Endothelial cell (in vitro differentiated cells): ENCODE data around the gene KIAA0753. TPM values are rescaled to one million over a fixed set of nuclear protein-coding genes. Genes with fewer than 3 reads are reported as not detected.
A peak's percentile ranks its signal among the peaks of the same experiment; 100 is the strongest.
"Not testable (repeated sequence)": the region's sequence is repeated elsewhere in the genome, so short reads cannot be mapped to it uniquely, and the experiment has no call there.

Source experiments
- DNase-seq: peaks from one replicate; pipeline ENCODE4 v3.0.0; 2021; ENCODE audit warnings: low spot score
- H3K27ac Mint-ChIP-seq: one replicate; pipeline ENCODE4 v1.8.0; 2021; ENCODE audit warnings: mixed read lengths, inconsistent platforms; ENCODE audit not compliant: unreplicated experiment
- H3K27me3 Mint-ChIP-seq: one replicate; pipeline ENCODE4 v1.8.0; 2021; ENCODE audit warnings: mild to moderate bottlenecking, moderate library complexity, mixed read lengths, inconsistent platforms; ENCODE audit not compliant: unreplicated experiment
- H3K36me3 Mint-ChIP-seq: one replicate; pipeline ENCODE4 v1.8.0; 2021; ENCODE audit warnings: mild to moderate bottlenecking, low read depth, mixed read lengths, inconsistent platforms; ENCODE audit not compliant: unreplicated experiment
- H3K4me1 Mint-ChIP-seq: one replicate; pipeline ENCODE4 v1.8.0; 2021; ENCODE audit warnings: mild to moderate bottlenecking, mixed read lengths, inconsistent platforms; ENCODE audit not compliant: unreplicated experiment
- H3K4me3 Mint-ChIP-seq: one replicate; pipeline ENCODE4 v1.8.0; 2021; ENCODE audit warnings: mild to moderate bottlenecking, mixed read lengths, inconsistent platforms; ENCODE audit not compliant: unreplicated experiment
- H3K9me3 Mint-ChIP-seq: one replicate; pipeline ENCODE4 v1.8.0; 2021; ENCODE audit warnings: mixed read lengths, inconsistent platforms; ENCODE audit not compliant: unreplicated experiment
- total RNA-seq: library from RNA; stranded (reverse); fragmentation: NEBNext Ultra II Directional; extraction: Animal tissue kit (Norgen Biotek cat#: 25700); gene quantifications from one replicate; pipeline ENCODE4 v1.2.1, GENCODE V29; 2021; ENCODE audit not compliant: unreplicated experiment
- TF ChIP-seq, protein P1 (sequence below): fragments of 200-600 bp; sonication (generic); IDR thresholded peaks from one replicate; pipeline ENCODE4 v1.5.0; 2021; ENCODE audit warnings: antibody characterized with exemption; ENCODE audit not compliant: unreplicated experiment

KIAA0753 gene
- total RNA-seq, 1 donor from 2014 or later: 22.6 TPM

DNA sequence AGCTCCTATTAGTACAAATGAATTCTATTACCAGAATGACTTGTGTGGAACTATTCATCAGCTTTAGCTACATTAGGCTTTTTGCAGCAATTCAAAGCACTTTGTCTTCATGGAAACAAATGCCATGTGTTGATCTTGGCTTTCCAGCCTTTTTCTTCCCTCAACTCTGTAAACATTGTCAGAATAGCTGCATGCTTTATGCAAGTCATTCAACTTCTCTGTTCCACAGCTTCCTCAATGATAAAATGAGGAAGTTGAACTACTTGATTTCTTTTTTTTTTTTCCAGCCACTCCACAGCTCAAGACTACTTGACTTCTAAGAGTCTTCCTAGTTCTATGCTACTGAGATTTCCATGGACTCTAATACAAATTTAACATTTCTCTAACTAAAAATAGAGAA is 41.1 kb downstream of the KIAA0753 start:
- Mint-ChIP-seq H3K27ac (peak overlapping the region; percentile 73), H3K4me3 (peak overlapping the region; percentile 50), H3K27me3 (peaks cover 2% of the 10 kb centered on the region), H3K9me3 (no peaks in the 10 kb centered on the region), H3K4me1 (peaks cover 26% of the 10 kb centered on the region), H3K36me3 (peaks cover 19% of the 10 kb centered on the region)
- DNase-seq: no peak
- TF ChIP-seq, protein P1, sequence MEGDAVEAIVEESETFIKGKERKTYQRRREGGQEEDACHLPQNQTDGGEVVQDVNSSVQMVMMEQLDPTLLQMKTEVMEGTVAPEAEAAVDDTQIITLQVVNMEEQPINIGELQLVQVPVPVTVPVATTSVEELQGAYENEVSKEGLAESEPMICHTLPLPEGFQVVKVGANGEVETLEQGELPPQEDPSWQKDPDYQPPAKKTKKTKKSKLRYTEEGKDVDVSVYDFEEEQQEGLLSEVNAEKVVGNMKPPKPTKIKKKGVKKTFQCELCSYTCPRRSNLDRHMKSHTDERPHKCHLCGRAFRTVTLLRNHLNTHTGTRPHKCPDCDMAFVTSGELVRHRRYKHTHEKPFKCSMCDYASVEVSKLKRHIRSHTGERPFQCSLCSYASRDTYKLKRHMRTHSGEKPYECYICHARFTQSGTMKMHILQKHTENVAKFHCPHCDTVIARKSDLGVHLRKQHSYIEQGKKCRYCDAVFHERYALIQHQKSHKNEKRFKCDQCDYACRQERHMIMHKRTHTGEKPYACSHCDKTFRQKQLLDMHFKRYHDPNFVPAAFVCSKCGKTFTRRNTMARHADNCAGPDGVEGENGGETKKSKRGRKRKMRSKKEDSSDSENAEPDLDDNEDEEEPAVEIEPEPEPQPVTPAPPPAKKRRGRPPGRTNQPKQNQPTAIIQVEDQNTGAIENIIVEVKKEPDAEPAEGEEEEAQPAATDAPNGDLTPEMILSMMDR: no peak

DNA sequence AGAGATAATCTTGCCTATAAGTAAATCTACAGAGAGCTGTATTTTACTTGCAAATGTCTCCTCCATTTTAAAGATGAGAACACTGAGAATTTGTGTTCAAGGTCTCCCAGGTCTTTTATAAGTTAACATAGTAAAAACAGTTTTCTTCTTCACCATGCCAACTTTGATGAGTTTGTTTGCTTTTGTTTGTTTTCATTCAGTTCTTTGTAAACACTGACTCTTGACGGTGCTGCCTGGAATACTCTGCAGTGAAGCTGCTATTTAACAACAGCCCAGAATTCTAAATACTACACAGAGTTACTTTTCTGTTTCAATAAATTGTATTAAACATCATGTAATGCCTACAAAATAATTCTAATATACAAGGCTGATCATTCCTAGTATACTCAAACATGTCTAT is 42.8 kb downstream of the KIAA0753 start:
- peaks cover 2% of the 10 kb centered on the region for H3K27me3 Mint-ChIP-seq
- DNase-seq: no peak
- TF ChIP-seq, protein P1: no peak
- peaks cover 19% of the 10 kb centered on the region for H3K4me1 Mint-ChIP-seq
- no peaks in the 10 kb centered on the region for H3K9me3 Mint-ChIP-seq
- no peak overlapping the region for H3K4me3 Mint-ChIP-seq
- H3K27ac Mint-ChIP-seq: no peak overlapping the region
- H3K36me3 Mint-ChIP-seq: peaks cover 22% of the 10 kb centered on the region

DNA sequence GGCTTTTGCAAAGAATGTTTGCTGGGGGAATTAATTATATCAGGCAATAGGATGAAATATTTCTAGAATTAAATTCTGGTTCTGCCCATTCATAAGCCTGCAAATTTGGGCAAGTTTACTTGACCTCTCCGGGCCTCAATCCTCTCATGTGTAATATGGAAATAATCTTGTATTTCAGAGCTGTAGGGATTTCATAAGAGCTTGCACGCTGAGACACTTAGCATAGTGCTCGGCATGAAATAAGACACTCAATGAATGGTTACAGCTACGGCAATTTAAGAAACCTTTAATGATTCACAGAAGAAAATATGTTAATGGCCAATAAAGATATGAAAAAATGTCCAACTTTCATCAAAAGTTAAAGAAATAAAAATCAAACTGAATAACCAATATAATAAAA is 43.6 kb downstream of the KIAA0753 start:
- peaks cover 18% of the 10 kb centered on the region for H3K4me1 Mint-ChIP-seq
- no peak for DNase-seq
- TF ChIP-seq, protein P1: no peak
- no peak overlapping the region for H3K27ac Mint-ChIP-seq
- H3K9me3 Mint-ChIP-seq: no peaks in the 10 kb centered on the region
- peaks cover 2% of the 10 kb centered on the region for H3K27me3 Mint-ChIP-seq
- peaks cover 19% of the 10 kb centered on the region for H3K36me3 Mint-ChIP-seq
- H3K4me3 Mint-ChIP-seq: no peak overlapping the region

- Mint-ChIP-seq H3K4me3 (no peak overlapping the region), H3K4me1 (peaks cover 18% of the 10 kb centered on the region), H3K9me3 (no peaks in the 10 kb centered on the region), H3K27ac (no peak overlapping the region), H3K36me3 (peaks cover 23% of the 10 kb centered on the region), H3K27me3 (peaks cover 2% of the 10 kb centered on the region)
- TF ChIP-seq, protein P1: no peak
- no peak for DNase-seq
Observed at GRCh38 chr17:6596511-6596910, 44.0 kb downstream of the KIAA0753 start.

DNA sequence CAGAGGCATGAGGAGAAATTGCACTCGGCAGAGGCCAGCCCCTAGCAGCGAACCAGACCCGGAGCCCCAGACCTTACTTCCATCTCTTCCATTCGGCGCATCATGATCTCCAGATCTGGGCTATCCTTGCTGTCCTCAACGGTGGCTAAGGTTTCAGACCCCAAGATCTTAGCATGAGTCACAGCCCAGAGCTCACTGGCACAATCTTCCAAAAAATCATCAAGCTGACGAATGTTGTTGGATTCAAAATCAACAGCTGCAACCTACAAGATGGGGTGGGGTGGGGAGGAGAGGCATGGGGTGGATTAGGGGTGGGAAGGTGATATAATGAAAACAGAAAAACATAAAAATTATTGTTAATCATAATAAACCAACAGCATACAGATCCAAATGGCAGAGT is 44.4 kb downstream of the KIAA0753 start:
- TF ChIP-seq, protein P1: no peak
- DNase-seq: no peak
- Mint-ChIP-seq H3K27ac (no peak overlapping the region), H3K36me3 (peaks cover 27% of the 10 kb centered on the region), H3K27me3 (peaks cover 2% of the 10 kb centered on the region), H3K4me1 (peaks cover 18% of the 10 kb centered on the region), H3K9me3 (no peaks in the 10 kb centered on the region), H3K4me3 (no peak overlapping the region)

GRCh38 chr17:6593371-6593770 is 47.1 kb downstream of the KIAA0753 start:
- H3K27ac Mint-ChIP-seq, H3K27me3 Mint-ChIP-seq, H3K4me3 Mint-ChIP-seq, H3K4me1 Mint-ChIP-seq, DNase-seq, H3K9me3 Mint-ChIP-seq: not testable (repeated sequence)
- peaks cover 37% of the 10 kb centered on the region for H3K36me3 Mint-ChIP-seq
